Gastroesophageal sphincter (tissue), 4 donors: Measurements from ENCODE around the gene FCHO2. TPM values are rescaled to one million over a fixed set of nuclear protein-coding genes. Genes with fewer than 3 reads are reported as not detected.

ENCODE experiments used
- ATAC-seq: fragments of 150-250 bp; one replicate; pipeline ENCODE4 v1.9.1; 2016; ENCODE audit warnings: mild to moderate bottlenecking, moderate library complexity
- H3K27ac ChIP-seq, 4 donors: fragments of 200-600 bp; sonication (generic) in 3 of 4; 1 replicate in 3 of 4; 2 replicates in 1 of 4; pipeline ENCODE4 v1.5.1; 2016 to 2019
- H3K27me3 ChIP-seq: fragments of 200-600 bp; sonication (generic); one replicate; pipeline ENCODE4 v1.5.1; 2019
- H3K36me3 ChIP-seq, 2 donors: fragments of 200-600 bp; sonication (generic); one replicate each; pipeline ENCODE4 v1.5.1; 2019; ENCODE audit warnings: control low read depth in 1 of 2
- H3K4me1 ChIP-seq, 3 donors: fragments of 200-600 bp; sonication (generic); 1 replicate in 2 of 3; 2 replicates in 1 of 3; pipeline ENCODE4 v1.5.1; 2016 to 2019; ENCODE audit warnings: control low read depth in 2 of 3
- H3K4me3 ChIP-seq, 2 donors: fragments of 200-600 bp; sonication (generic); one replicate each; pipeline ENCODE4 v1.5.1; 2019; ENCODE audit warnings: mild to moderate bottlenecking in 1 of 2, moderate library complexity in 1 of 2
- H3K9me3 ChIP-seq, 3 donors: fragments of 200-600 bp; sonication (generic); one replicate each; pipeline ENCODE4 v1.5.1; 2017 to 2019; ENCODE audit warnings: control low read depth in 2 of 3
- CTCF ChIP-seq, 4 experiments: fragments of 200-600 bp in 2 of 4; fragments of 450-650 bp in 2 of 4; sonication (generic) in 1 of 4; IDR thresholded peaks; one replicate each; pipeline ENCODE4 v1.5.1; 2017 to 2019; ENCODE audit warnings: antibody characterized with exemption in 4 of 4, mild to moderate bottlenecking in 2 of 4, moderate library complexity in 2 of 4
- EP300 ChIP-seq: sonication (generic); formaldehyde crosslinking; IDR thresholded peaks from one replicate; pipeline ENCODE4 v1.6.1; 2017; ENCODE audit warnings: antibody characterized with exemption, mild to moderate bottlenecking
- POLR2A ChIP-seq, 2 donors: fragments of 450-650 bp; IDR thresholded peaks; one replicate each; pipeline ENCODE4 v1.6.1; 2017; ENCODE audit warnings: antibody characterized with exemption in 2 of 2, mild to moderate bottlenecking in 2 of 2, moderate library complexity in 1 of 2
- POLR2AphosphoS5 ChIP-seq: sonication (generic); formaldehyde crosslinking; IDR thresholded peaks from one replicate; pipeline ENCODE4 v1.6.1; 2017; ENCODE audit warnings: antibody characterized with exemption
- WGBS, 2 donors: methylation state at CpG; one replicate each; pipeline ENCODE4 v1.1.5; 2018; ENCODE audit warnings: low coverage in 1 of 2; 5-methylcytosine and 5-hydroxymethylcytosine counted together
- total RNA-seq, 4 donors: library from RNA; depleted of rRNA; stranded (reverse); fragments of >200 nt; gene quantifications; one replicate each; pipeline ENCODE4 v1.1.0, GENCODE V29; 2016

FCHO2 gene, protein sequence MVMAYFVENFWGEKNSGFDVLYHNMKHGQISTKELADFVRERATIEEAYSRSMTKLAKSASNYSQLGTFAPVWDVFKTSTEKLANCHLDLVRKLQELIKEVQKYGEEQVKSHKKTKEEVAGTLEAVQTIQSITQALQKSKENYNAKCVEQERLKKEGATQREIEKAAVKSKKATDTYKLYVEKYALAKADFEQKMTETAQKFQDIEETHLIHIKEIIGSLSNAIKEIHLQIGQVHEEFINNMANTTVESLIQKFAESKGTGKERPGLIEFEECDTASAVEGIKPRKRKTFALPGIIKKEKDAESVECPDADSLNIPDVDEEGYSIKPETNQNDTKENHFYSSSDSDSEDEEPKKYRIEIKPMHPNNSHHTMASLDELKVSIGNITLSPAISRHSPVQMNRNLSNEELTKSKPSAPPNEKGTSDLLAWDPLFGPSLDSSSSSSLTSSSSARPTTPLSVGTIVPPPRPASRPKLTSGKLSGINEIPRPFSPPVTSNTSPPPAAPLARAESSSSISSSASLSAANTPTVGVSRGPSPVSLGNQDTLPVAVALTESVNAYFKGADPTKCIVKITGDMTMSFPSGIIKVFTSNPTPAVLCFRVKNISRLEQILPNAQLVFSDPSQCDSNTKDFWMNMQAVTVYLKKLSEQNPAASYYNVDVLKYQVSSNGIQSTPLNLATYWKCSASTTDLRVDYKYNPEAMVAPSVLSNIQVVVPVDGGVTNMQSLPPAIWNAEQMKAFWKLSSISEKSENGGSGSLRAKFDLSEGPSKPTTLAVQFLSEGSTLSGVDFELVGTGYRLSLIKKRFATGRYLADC
- total RNA-seq: 10 to 100 TPM; 27.3 to 36.3 (median 30.1) TPM

GRCh38 chr5:72955768-72956323 lies at the start of gene FCHO2:
Gene FCHO2 (plus strand): TSS chr5:72956041. CDS start chr5:72956097, 56 bp downstream.
- H3K4me1 ChIP-seq: peaks cover 0 to 49% (median 10%) of the 10 kb centered on the region in 3 donors
- TF ChIP-seq POLR2A (IDR thresholded peaks at IDR 0.05): peak; percentile 47 to 80
- TF ChIP-seq CTCF (IDR thresholded peaks at IDR 0.05): peak; percentile 76 to 95 (median 94)
- TF ChIP-seq EP300: no peak
- TF ChIP-seq POLR2AphosphoS5: peak; percentile 66

DNA sequence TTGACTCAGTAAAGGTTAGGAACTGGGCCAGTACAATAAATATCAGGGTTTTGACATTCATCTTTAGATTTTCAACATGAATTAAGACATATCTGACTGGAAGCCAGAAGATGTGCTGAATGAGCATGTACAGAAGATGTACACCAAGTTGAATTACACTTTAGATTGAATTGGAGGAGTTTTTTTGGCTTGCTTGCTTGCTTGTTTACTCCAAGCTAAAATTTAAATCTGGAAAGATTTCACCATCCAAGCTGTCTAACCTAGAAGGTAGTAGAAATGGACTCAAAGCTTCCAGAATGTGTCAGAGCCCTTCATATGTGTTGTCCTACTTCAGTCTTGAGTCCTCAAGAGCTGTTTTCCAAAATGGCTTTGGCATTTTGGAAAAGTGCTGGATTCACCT lies 49.0 kb upstream of the FCHO2 start:
- Histone ChIP-seq H3K4me3 (no peak overlapping the region), H3K27me3 (no peaks in the 10 kb centered on the region), H3K9me3 (no peaks in the 10 kb centered on the region), H3K27ac (no peak overlapping the region), H3K36me3 (peaks cover 10 to 74% of the 10 kb centered on the region in 2 donors), H3K4me1 (no peaks in the 10 kb centered on the region)
- no peak for ATAC-seq
- TF ChIP-seq CTCF (IDR thresholded peaks at IDR 0.05) (no peak), POLR2A (IDR thresholded peaks at IDR 0.05) (no peak), POLR2AphosphoS5 (no peak), EP300 (no peak)

More at GRCh38 chr5:72955768-72956323, at the start of gene FCHO2:
- H3K4me3 ChIP-seq: peak within 1 kb of the TSS; percentile 69 to 80
- H3K9me3 ChIP-seq: no peaks in the 10 kb centered on the region
- WGBS, 2 donors: 20% methylated on average over 1 of the region's 64 CpGs; no CpG with 5 or more reads in 1 of the 2 donors
- peak; percentile 95 for ATAC-seq
- peak within 1 kb of the TSS; percentile 82 to 99 (median 97) for H3K27ac ChIP-seq
- no peaks in the 10 kb centered on the region for H3K27me3 ChIP-seq
- no peaks in the 10 kb centered on the region for H3K36me3 ChIP-seq

DNA sequence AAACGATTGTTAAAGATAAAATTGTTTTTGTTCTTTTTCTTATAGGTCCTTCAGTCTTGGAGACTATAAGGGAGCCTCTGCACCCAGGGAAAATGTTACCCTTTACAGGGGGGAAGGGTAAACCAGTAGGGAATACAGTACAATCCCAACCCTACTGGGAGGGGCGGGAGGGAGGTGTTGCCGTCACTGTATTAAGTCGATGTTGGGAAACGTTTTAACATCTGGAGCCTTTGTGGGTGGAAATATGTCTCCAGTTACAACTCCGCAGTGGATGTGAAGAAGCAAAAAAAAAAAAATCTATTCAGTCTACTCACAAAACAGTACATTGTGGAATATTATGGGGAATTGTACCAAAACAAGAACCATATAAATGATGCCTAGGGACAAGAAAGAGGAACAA lies 47.2 kb upstream of the FCHO2 start:
- Histone ChIP-seq H3K4me1 (no peaks in the 10 kb centered on the region), H3K27ac (no peak overlapping the region), H3K36me3 (peaks cover 10 to 71% of the 10 kb centered on the region in 2 donors), H3K27me3 (no peaks in the 10 kb centered on the region), H3K4me3 (no peak overlapping the region), H3K9me3 (no peaks in the 10 kb centered on the region)
- no peak for ATAC-seq
- 64 to 72% methylated on average over 4 to 6 of the region's 6 CpGs for WGBS, 2 donors
- TF ChIP-seq EP300: no peak
- no peak for TF ChIP-seq POLR2A (IDR thresholded peaks at IDR 0.05)
- no peak for TF ChIP-seq CTCF (IDR thresholded peaks at IDR 0.05)
- TF ChIP-seq POLR2AphosphoS5: no peak

DNA sequence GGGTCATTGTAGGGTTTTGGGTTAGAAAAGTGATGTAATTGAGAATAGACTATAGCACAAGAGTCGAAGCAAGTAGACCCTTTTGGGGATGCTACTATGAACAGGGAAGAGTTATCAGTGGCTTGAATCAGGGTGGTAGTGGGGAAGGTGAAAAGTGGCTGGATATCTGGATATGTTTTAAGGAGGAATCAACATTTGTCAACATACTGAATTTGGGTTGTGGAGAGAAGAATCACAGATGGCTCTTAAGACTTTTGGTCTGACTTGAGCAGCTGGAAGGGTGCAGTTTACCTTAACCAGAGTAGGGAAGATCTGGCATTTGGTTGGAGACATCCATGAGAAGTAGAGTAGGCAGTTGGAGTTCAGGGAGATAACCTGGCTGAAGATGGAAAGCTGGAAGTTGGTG lies 38.5 kb upstream of the FCHO2 start:
- Histone ChIP-seq H3K36me3 (peaks cover 0 to 6% of the 10 kb centered on the region in 2 donors), H3K4me3 (no peak overlapping the region), H3K27ac (no peak overlapping the region), H3K27me3 (no peaks in the 10 kb centered on the region), H3K4me1 (no peaks in the 10 kb centered on the region), H3K9me3 (no peaks in the 10 kb centered on the region)
- ATAC-seq: no peak
- TF ChIP-seq POLR2AphosphoS5 (no peak), EP300 (no peak), POLR2A (IDR thresholded peaks at IDR 0.05) (no peak), CTCF (IDR thresholded peaks at IDR 0.05) (no peak)
- WGBS, 2 donors: 93 to 100% methylated on average over 1 of the region's 1 CpG
